ENCODE data around the gene BLVRA. TPM values are rescaled to one million over a fixed set of nuclear protein-coding genes. Genes with fewer than 3 reads are reported as not detected.

Gene BLVRA
- polyA plus RNA-seq, 1 donor (not counting 4 experiments of a cell fraction or from before 2014, with no cell fraction given), result 49.6 TPM

DNA sequence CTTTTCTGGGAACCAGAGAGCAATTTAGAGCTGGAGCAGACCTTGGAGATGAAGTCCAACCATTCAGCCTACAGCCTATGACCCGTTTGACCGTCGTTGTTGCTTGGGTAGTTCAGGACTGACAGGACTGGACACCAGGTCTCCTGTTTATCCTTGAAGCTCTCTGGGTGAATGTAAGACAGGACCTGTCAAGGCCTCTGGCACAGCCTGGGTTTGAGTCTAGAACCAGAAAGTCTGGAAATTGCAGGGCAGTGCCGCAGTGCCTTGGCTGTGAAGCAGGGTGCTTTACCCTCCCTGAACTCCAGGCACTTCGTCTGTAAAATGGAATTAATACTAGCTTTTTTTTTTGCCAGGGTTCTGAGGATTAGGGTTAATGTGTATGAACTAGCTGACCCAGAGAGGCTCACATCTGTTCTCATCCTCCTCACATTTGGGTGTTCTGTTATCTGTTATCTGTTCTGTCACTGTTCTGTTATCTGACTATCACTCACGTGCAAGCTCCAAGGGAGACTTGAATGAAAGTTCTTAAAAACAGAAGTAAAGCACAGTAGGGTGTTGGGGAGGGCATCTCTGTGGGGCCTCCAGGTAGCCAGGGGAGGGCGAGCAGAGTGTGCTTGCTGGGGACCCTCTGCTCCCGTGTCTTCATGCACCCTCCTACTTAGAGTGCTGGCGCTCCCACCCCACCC lies 9.9 kb downstream of the BLVRA start:
- Histone ChIP-seq H3K27ac (ENCODE audit: control insufficient read depth, insufficient read depth, low read length) (no peak overlapping the region), H4K20me1 (ENCODE audit: control insufficient read depth, extremely low read depth, insufficient read depth, low read length) (no peaks in the 10 kb centered on the region), H3K27me3 (ENCODE audit: control insufficient read depth, extremely low read depth, insufficient read depth, low read length) (no peaks in the 10 kb centered on the region)

DNA sequence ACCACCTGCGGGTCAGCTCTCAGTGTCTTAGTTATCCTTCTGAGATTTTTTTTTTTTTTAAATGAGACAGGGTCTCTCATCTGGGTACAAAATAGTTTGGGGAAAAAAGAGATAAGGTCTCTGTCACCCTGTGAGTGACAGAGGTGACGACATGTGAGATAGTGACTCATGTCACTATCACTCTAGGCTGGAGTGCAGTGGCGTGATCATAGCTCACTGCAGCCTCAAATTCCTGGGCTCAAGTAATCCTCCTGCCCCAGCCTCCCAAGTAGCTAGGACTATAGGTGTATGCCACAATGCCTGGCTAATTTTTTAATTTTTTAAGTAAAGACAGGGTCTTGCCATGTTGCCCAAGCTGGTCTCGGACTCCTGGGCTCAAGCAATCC lies 10.4 kb downstream of the BLVRA start:
- dilution Hi-C loops (cut with MboI; ENCODE audit: extremely low pct_ligation_motif_present, low sequenced_read_pairs), result no loop called here
- FAIRE-seq, result no peak
- Histone ChIP-seq H3K27ac (ENCODE audit: control insufficient read depth, insufficient read depth, low read length) (no peak overlapping the region), H3K9me1 (ENCODE audit: control insufficient read depth, extremely low read depth, insufficient read depth, low read length) (no peaks in the 10 kb centered on the region), H3K4me1 (ENCODE audit: control insufficient read depth, extremely low read depth, insufficient read depth, low read length) (peaks cover 13% of the 10 kb centered on the region), H3K4me2 (ENCODE audit: control insufficient read depth, extremely low read depth, insufficient read depth, low read depth, low read length) (no peak overlapping the region), H3K27me3 (ENCODE audit: control insufficient read depth, extremely low read depth, insufficient read depth, low read length) (no peaks in the 10 kb centered on the region), H2AFZ (ENCODE audit: control insufficient read depth, low read length) (no peak overlapping the region), H3K4me3 (ENCODE audit: control insufficient read depth in 2 of 3, extremely low read depth in 1 of 3, insufficient read depth in 2 of 3, low read depth in 1 of 3, low read length in 3 of 3) (no peak overlapping the region), H3K9ac (ENCODE audit: control insufficient read depth, extremely low read depth, insufficient read depth, low read length) (no peak overlapping the region), H3K36me3 (ENCODE audit: control insufficient read depth in 2 of 2, extremely low read depth in 1 of 2, insufficient read depth in 2 of 2, low read length in 2 of 2) (peaks cover 0 to 4% of the 10 kb centered on the region in 2 experiments), H3K79me2 (ENCODE audit: control insufficient read depth, insufficient read depth, low read length) (no peaks in the 10 kb centered on the region), H3K9me3 (ENCODE audit: control insufficient read depth, low read depth, low read length) (no peaks in the 10 kb centered on the region), H4K20me1 (ENCODE audit: control insufficient read depth, extremely low read depth, insufficient read depth, low read length) (no peaks in the 10 kb centered on the region)
- DNase-seq (ENCODE audit: low read depth, low spot score), result no peak
- TF ChIP-seq EZH2 (IDR thresholded peaks at IDR 0.05; ENCODE audit: low read length), result no peak
- TF ChIP-seq, protein P1, sequence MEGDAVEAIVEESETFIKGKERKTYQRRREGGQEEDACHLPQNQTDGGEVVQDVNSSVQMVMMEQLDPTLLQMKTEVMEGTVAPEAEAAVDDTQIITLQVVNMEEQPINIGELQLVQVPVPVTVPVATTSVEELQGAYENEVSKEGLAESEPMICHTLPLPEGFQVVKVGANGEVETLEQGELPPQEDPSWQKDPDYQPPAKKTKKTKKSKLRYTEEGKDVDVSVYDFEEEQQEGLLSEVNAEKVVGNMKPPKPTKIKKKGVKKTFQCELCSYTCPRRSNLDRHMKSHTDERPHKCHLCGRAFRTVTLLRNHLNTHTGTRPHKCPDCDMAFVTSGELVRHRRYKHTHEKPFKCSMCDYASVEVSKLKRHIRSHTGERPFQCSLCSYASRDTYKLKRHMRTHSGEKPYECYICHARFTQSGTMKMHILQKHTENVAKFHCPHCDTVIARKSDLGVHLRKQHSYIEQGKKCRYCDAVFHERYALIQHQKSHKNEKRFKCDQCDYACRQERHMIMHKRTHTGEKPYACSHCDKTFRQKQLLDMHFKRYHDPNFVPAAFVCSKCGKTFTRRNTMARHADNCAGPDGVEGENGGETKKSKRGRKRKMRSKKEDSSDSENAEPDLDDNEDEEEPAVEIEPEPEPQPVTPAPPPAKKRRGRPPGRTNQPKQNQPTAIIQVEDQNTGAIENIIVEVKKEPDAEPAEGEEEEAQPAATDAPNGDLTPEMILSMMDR (optimal IDR thresholded peaks at IDR 0.05 in 1 of 3, IDR thresholded peaks at IDR 0.05 in 1 of 3, conservative IDR thresholded peaks at IDR 0.05 in 1 of 3; ENCODE audit: extremely low read depth in 1 of 3, insufficient read depth in 2 of 3, low read length in 3 of 3), result no peak

More for the DNA sequence above, 9.9 kb downstream of the BLVRA start:
- Histone ChIP-seq H3K36me3 (ENCODE audit: control insufficient read depth in 2 of 2, extremely low read depth in 1 of 2, insufficient read depth in 2 of 2, low read length in 2 of 2) (peaks cover 0 to 4% of the 10 kb centered on the region in 2 experiments), H3K9me1 (ENCODE audit: control insufficient read depth, extremely low read depth, insufficient read depth, low read length) (no peaks in the 10 kb centered on the region), H3K4me1 (ENCODE audit: control insufficient read depth, extremely low read depth, insufficient read depth, low read length) (peaks cover 19% of the 10 kb centered on the region), H3K9ac (ENCODE audit: control insufficient read depth, extremely low read depth, insufficient read depth, low read length) (no peak overlapping the region), H3K4me3 (ENCODE audit: control insufficient read depth in 2 of 3, extremely low read depth in 1 of 3, insufficient read depth in 2 of 3, low read depth in 1 of 3, low read length in 3 of 3) (no peak overlapping the region), H3K4me2 (ENCODE audit: control insufficient read depth, extremely low read depth, insufficient read depth, low read depth, low read length) (no peak overlapping the region), H2AFZ (ENCODE audit: control insufficient read depth, low read length) (no peak overlapping the region), H3K79me2 (ENCODE audit: control insufficient read depth, insufficient read depth, low read length) (no peaks in the 10 kb centered on the region), H3K9me3 (ENCODE audit: control insufficient read depth, low read depth, low read length) (no peaks in the 10 kb centered on the region)
- no peak for FAIRE-seq
- dilution Hi-C loops (cut with MboI; ENCODE audit: extremely low pct_ligation_motif_present, low sequenced_read_pairs), result no loop called here
- TF ChIP-seq, protein P1 (optimal IDR thresholded peaks at IDR 0.05 in 1 of 3, IDR thresholded peaks at IDR 0.05 in 1 of 3, conservative IDR thresholded peaks at IDR 0.05 in 1 of 3; ENCODE audit: extremely low read depth in 1 of 3, insufficient read depth in 2 of 3, low read length in 3 of 3), result no peak
- TF ChIP-seq EZH2 (IDR thresholded peaks at IDR 0.05; ENCODE audit: low read length), result no peak
- no peak for DNase-seq (ENCODE audit: low read depth, low spot score)
